Cardiac fibroblast (primary cell): ENCODE results near the gene SCNN1B.
A peak's percentile ranks its signal among the peaks of the same experiment; 100 is the strongest.

Experiments
- DNase-seq, 2 donors: peaks; one replicate each; pipeline versions ENCODE4 v3.0.0 to v3.0.0-alpha.2; 2010; ENCODE audit warnings: low read depth in 2 of 2
- H3K4me3 ChIP-seq, 2 donors: replicated peaks in 1 of 2; 1 replicate in 1 of 2; 2 replicates in 1 of 2; pipeline ENCODE4 v1.5.1; 2011; ENCODE audit warnings: low read depth in 2 of 2, low read length in 2 of 2, mild to moderate bottlenecking in 2 of 2, moderate library complexity in 1 of 2
- TF ChIP-seq, protein P1 (sequence below): IDR thresholded peaks from one replicate; pipeline ENCODE4 v1.5.1; 2011; ENCODE audit warnings: low read depth, mild to moderate bottlenecking, low read length, inconsistent platforms

SCNN1B gene

DNA sequence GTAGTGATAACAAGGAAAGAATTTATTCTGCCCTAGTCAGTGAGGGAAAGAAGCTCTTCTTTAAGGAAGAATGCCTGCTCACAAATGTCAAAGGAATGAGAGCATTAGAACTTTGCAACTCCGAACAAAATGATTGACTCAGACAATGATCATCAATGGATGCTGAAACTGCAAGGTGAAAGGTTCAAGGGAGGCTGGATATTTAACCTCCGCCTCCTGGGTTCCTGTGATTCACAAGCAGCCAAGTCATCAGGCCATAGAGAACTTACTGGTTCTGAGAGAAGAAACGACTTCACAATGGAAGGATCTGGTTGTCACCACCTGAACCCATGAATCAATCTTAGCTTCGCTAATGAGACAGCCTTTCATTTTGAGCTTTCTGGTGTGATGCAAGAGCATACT, 16.0 kb upstream of the SCNN1B start:
- TF ChIP-seq, protein P1, sequence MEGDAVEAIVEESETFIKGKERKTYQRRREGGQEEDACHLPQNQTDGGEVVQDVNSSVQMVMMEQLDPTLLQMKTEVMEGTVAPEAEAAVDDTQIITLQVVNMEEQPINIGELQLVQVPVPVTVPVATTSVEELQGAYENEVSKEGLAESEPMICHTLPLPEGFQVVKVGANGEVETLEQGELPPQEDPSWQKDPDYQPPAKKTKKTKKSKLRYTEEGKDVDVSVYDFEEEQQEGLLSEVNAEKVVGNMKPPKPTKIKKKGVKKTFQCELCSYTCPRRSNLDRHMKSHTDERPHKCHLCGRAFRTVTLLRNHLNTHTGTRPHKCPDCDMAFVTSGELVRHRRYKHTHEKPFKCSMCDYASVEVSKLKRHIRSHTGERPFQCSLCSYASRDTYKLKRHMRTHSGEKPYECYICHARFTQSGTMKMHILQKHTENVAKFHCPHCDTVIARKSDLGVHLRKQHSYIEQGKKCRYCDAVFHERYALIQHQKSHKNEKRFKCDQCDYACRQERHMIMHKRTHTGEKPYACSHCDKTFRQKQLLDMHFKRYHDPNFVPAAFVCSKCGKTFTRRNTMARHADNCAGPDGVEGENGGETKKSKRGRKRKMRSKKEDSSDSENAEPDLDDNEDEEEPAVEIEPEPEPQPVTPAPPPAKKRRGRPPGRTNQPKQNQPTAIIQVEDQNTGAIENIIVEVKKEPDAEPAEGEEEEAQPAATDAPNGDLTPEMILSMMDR = no peak
- no peak overlapping the region for H3K4me3 ChIP-seq
- peak in 1 of 2 donors; percentile 63 for DNase-seq

DNA sequence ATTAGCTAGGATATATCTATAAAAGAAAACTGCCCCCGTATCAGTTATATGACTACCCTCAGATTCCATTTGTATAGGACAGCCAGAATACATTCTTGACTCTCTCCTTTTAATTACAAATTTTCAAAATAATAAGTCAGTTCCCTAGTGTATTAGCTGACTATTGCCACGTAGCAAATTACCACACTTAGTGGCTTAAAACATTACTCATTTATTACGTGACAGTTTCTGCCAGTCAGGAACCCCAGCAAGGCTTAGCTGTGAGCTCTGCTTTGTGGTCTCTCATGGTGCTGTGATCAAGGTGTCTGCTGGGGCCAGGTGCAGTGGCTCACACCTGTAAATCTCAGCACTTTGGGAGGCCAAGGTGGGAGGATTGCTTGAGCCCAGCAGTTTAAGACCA, 13.9 kb upstream of the SCNN1B start:
- TF ChIP-seq, protein P1 = no peak
- DNase-seq = no peak
- no peak overlapping the region for H3K4me3 ChIP-seq

DNA sequence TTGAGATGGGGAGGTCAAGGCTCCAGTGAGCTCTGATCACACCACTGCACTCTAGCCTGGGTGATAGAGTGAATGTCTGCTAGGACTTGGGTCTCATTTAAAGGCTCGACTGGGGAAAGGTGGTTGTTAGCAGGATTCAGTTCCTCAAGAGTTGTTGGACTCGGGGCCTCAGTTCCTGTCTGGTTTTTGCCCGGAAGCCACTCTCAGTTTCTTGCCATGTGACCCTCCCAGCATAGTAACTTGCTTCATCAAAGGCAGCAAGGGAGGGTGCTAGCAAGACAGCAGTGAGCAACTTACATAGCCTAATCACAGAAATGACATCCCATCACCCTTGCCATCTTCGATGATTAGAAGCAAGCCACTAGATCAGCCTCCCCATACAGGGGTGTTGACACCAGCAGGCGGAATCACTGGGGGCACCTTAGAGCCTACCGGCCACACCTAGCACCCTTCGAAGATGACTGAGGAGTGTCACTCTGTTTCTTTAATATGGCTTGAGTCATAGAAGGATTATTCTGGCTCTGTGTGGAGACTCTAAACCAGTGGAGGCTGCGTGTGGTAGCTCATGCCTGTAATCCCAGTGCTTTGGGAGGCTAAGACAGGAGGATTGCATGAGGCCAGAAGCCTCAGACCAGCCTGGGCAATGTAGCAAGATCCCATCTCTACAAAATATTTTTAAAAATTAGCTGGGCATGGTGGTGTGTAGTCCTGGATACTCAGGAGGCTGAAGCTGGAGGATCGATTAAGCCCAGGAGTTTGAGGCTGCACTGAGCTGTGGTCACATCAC, 13.2 kb upstream of the SCNN1B start:
- H3K4me3 ChIP-seq = no peak overlapping the region
- TF ChIP-seq, protein P1 = no peak
- DNase-seq = no peak

DNA sequence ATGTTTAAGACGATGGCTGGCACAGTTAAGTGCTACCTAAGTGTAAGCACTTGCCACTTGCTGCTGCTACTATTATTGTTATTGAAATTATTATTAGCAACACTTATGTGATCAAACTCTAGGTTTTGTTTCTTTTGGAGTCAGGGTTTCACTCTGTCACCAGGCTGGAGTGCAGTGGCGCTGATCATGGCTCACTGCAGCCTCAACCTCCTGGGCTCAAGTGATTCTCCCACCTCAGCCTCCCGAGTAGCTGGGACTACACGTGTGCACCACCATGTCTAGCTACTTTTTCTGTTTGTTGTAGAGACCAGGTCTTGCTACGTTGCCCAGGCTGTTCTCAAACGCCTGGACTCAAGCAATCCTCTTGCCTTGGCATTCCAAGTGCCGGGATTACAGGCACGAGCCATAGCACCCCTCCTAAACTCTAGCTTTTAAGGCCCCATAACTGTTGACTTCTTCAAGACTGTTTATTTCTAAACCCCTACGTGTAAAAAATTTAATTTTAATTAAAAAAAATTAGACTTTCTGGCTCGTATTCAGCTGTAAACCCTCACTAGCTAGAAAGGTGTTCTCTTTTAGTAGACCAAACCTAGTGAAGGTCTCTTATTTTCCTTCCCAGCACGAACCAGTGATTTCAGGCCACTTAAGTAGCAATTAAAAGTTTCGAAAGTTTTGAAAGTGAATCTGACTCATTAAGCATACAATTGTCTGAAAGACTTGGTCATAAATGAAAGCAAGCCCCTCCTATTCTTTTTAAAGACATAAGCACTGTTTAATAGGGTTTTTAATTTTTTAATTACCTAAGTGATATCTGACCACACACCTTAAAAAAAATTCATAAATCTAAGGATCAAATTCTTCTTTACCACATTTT, 11.7 kb upstream of the SCNN1B start:
- TF ChIP-seq, protein P1 = no peak
- no peak overlapping the region for H3K4me3 ChIP-seq
- no peak for DNase-seq

DNA sequence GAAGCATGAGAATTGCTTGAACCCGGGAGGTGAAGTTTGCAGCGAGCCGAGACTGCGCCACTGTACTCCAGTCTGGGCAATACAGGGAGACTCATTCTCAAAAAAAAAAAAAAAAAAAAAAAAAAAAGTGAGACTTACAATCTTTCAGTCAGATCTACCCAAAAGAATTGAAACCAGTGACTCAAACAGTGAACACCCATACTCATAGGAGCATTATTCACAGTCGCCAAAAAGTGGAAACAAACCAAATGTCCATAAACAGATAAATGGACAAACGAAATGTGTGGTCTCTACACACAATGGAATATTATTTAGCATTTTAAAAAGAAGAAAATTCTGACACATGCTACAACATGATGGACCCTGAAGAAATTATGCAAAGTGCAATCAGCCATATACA, 9.1 kb upstream of the SCNN1B start:
- TF ChIP-seq, protein P1 = no peak
- H3K4me3 ChIP-seq = no peak overlapping the region
- DNase-seq = no peak

GRCh38 chr16:23294260-23294659, 7.8 kb upstream of the SCNN1B start:
- DNase-seq = no peak
- H3K4me3 ChIP-seq = no peak overlapping the region
- TF ChIP-seq, protein P1 = no peak
